ENCODE data around the gene PKP2. TPM values are rescaled to one million over a fixed set of nuclear protein-coding genes. Genes with fewer than 3 reads are reported as not detected.

Gene PKP2
- total and polyA plus RNA-seq, 2 of the 13 experiments (the other 11 are each of a cell fraction or from before 2014, with no cell fraction given), result 15.1 to 25.3 TPM

GRCh38 chr12:32755051-32755653, 141.4 kb downstream of the PKP2 start (continued):
- TF ChIP-seq ZFP36 (IDR thresholded peaks at IDR 0.05; ENCODE audit: borderline replicate concordance, low read depth, low read length, partially characterized antibody) (no peak), TGIF2 (CRISPR knock-in tag; IDR thresholded peaks at IDR 0.05) (peak; percentile 18), ZNF230 (CRISPR knock-in tag; IDR thresholded peaks at IDR 0.05) (peak; percentile 76; the same call in 1 of the 2 replicates), RARG (CRISPR knock-in tag; IDR thresholded peaks at IDR 0.05; ENCODE audit: low read depth) (no peak), AHR (CRISPR knock-in tag; IDR thresholded peaks at IDR 0.05) (no peak), POLR2A (IDR thresholded peaks at IDR 0.05; ENCODE audit: insufficient read depth in 1 of 2, low read depth in 2 of 2, low read length in 2 of 2) (0 out of 4 replicates have a peak, but pooled peaks of 1 of the 2 experiments have one; percentile 15), NPAS2 (CRISPR knock-in tag; IDR thresholded peaks at IDR 0.05; ENCODE audit: borderline replicate concordance) (no peak), TP53 (CRISPR knock-in tag; conservative IDR thresholded peaks at IDR 0.05) (no peak), GABPA (IDR thresholded peaks at IDR 0.05; ENCODE audit: low read depth, low read length) (peak; percentile 45), GABPA (CRISPR knock-in tag; IDR thresholded peaks at IDR 0.05; ENCODE audit: low read depth) (peak; percentile 58), GRHL1 (CRISPR knock-in tag; conservative IDR thresholded peaks at IDR 0.05) (no peak), MTA1 (CRISPR knock-in tag; IDR thresholded peaks at IDR 0.05; ENCODE audit: borderline replicate concordance) (no peak; the same call in 1 of the 2 replicates), THYN1 (CRISPR knock-in tag; IDR thresholded peaks at IDR 0.05; ENCODE audit: borderline replicate concordance, low read depth) (no peak), SNAPC2 (CRISPR knock-in tag; IDR thresholded peaks at IDR 0.05) (no peak), CENPT (CRISPR knock-in tag; IDR thresholded peaks at IDR 0.05; ENCODE audit: low read depth) (no peak), TMF1 (CRISPR knock-in tag; IDR thresholded peaks at IDR 0.05; ENCODE audit: low read depth) (no peak), ZNF296 (CRISPR knock-in tag; conservative IDR thresholded peaks at IDR 0.05) (no peak), TAF15 (IDR thresholded peaks at IDR 0.05; ENCODE audit: low read depth, low read length, poor library complexity, severe bottlenecking) (peak; percentile 63)
- TF ChIP-seq, protein P1, sequence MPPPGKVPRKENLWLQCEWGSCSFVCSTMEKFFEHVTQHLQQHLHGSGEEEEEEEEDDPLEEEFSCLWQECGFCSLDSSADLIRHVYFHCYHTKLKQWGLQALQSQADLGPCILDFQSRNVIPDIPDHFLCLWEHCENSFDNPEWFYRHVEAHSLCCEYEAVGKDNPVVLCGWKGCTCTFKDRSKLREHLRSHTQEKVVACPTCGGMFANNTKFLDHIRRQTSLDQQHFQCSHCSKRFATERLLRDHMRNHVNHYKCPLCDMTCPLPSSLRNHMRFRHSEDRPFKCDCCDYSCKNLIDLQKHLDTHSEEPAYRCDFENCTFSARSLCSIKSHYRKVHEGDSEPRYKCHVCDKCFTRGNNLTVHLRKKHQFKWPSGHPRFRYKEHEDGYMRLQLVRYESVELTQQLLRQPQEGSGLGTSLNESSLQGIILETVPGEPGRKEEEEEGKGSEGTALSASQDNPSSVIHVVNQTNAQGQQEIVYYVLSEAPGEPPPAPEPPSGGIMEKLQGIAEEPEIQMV (CRISPR knock-in tag; IDR thresholded peaks at IDR 0.05; ENCODE audit: low read depth), result no peak
- TF ChIP-seq, protein P2, sequence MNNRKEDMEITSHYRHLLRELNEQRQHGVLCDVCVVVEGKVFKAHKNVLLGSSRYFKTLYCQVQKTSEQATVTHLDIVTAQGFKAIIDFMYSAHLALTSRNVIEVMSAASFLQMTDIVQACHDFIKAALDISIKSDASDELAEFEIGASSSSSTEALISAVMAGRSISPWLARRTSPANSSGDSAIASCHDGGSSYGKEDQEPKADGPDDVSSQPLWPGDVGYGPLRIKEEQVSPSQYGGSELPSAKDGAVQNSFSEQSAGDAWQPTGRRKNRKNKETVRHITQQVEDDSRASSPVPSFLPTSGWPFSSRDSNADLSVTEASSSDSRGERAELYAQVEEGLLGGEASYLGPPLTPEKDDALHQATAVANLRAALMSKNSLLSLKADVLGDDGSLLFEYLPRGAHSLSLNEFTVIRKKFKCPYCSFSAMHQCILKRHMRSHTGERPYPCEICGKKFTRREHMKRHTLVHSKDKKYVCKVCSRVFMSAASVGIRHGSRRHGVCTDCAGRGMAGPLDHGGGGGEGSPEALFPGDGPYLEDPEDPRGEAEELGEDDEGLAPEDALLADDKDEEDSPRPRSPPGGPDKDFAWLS (CRISPR knock-in tag; IDR thresholded peaks at IDR 0.05; ENCODE audit: borderline replicate concordance), result no peak
